PC-3 (cell line): Measurements from ENCODE around the gene TAB3. TPM values are rescaled to one million over a fixed set of nuclear protein-coding genes. Genes with fewer than 3 reads are reported as not detected.

Experiments used
- ATAC-seq: fragments of 200-7000 bp; cut with Tn5 transposase; 2 replicates; pipeline ENCODE4 v1.9.1; 2020; ENCODE audit warnings: mild to moderate bottlenecking, moderate library complexity
- BruUV-seq: library from RNA; stranded (reverse); fragments of 400-500 nt; replicated peaks from 2 replicates; lab custom pipeline; 2021; lab: Mats Ljungman, UMichigan
- CTCF ChIA-PET: fragments of 300-600 bp; sonication (Branson Sonifier 250); formaldehyde crosslinking; loops from one replicate; lab custom pipeline; 2022; ENCODE audit warnings: antibody characterized with exemption; lab: Charles Lee
- POLR2A ChIA-PET: fragments of 300-600 bp; sonication (Branson Sonifier 250); formaldehyde crosslinking; loops from one replicate; lab custom pipeline; 2022; ENCODE audit warnings: antibody characterized with exemption; ENCODE audit not compliant: unreplicated experiment; lab: Charles Lee
- DNase-seq: peaks from one replicate; pipeline ENCODE4 v3.0.0-alpha.2; 2015
- H2AFZ ChIP-seq: fragments of 300-600 bp; sonication (generic); 2 replicates; pipeline ENCODE4 v1.6.0; 2016; ENCODE audit warnings: antibody characterized with exemption, low read length
- H3F3A ChIP-seq: fragments of 300-600 bp; sonication (generic); one replicate; pipeline ENCODE4 v1.6.0; 2017; ENCODE audit warnings: antibody characterized with exemption, low read length, control low read depth, mild to moderate bottlenecking; ENCODE audit not compliant: unreplicated experiment
- H3K27ac ChIP-seq: fragments of 300-600 bp; sonication (generic); 2 replicates; pipeline ENCODE4 v1.5.1; 2016; ENCODE audit warnings: mild to moderate bottlenecking, low read length
- H3K27me3 ChIP-seq: fragments of 300-600 bp; sonication (generic); 2 replicates; pipeline ENCODE4 v1.6.1; 2016; ENCODE audit warnings: low read length, mixed read lengths
- H3K36me3 ChIP-seq: fragments of 300-600 bp; sonication (generic); 2 replicates; pipeline ENCODE4 v1.6.1; 2016; ENCODE audit warnings: low read depth, mixed run types, low read length, mixed read lengths
- H3K4me1 ChIP-seq: fragments of 300-600 bp; sonication (generic); 2 replicates; pipeline ENCODE4 v1.5.1; 2016; ENCODE audit warnings: low read length; ENCODE audit not compliant: insufficient read depth
- H3K4me2 ChIP-seq: fragments of 300-600 bp; sonication (generic); 2 replicates; pipeline ENCODE4 v1.6.0; 2016; ENCODE audit warnings: low read length
- H3K4me3 ChIP-seq: fragments of 300-600 bp; sonication (generic); 2 replicates; pipeline ENCODE4 v1.5.1; 2016; ENCODE audit warnings: mild to moderate bottlenecking, low read length, mixed read lengths
- H3K79me2 ChIP-seq: fragments of 300-600 bp; sonication (generic); 2 replicates; pipeline ENCODE4 v1.6.1; 2017; ENCODE audit warnings: low read length, mixed read lengths
- H3K9ac ChIP-seq: fragments of 300-600 bp; sonication (generic); 2 replicates; pipeline ENCODE4 v1.6.0; 2016; ENCODE audit warnings: mild to moderate bottlenecking, low read length
- H3K9me2 ChIP-seq: fragments of 300-600 bp; sonication (generic); replicated peaks from 2 replicates; pipeline ENCODE4 v1.6.1; 2016; ENCODE audit warnings: mixed run types, low read length, mixed read lengths
- H3K9me3 ChIP-seq: fragments of 300-600 bp; sonication (generic); 2 replicates; pipeline ENCODE4 v1.6.1; 2016; ENCODE audit warnings: low read length, mixed read lengths
- H4K20me1 ChIP-seq: fragments of 300-600 bp; sonication (generic); 2 replicates; pipeline ENCODE4 v1.6.1; 2016; ENCODE audit warnings: low read length, mixed read lengths
- EZH2 ChIP-seq: fragments of 300-600 bp; sonication (generic); IDR thresholded peaks from one replicate; pipeline ENCODE4 v1.6.1; 2017; ENCODE audit warnings: antibody characterized with exemption, mild to moderate bottlenecking, low read length; ENCODE audit not compliant: unreplicated experiment
- EZH2phosphoT487 ChIP-seq: fragments of 300-600 bp; sonication (generic); IDR thresholded peaks from 2 replicates; pipeline ENCODE4 v1.6.1; 2018; ENCODE audit warnings: mild to moderate bottlenecking, antibody characterized with exemption, low read length, borderline replicate concordance
- intact Hi-C: fragments of 100-400 bp; cut with micrococcal nuclease; formaldehyde crosslinking; loops from 2 replicates; pipeline ENCODE4 v1.9.0; 2023
- total RNA-seq: library from RNA; depleted of rRNA; stranded (reverse); fragments of >200 nt; gene quantifications from 2 replicates; pipeline ENCODE4 v1.2.3, GENCODE V29; 2014
- TF ChIP-seq, protein P1 (sequence below): fragments of 300-600 bp; sonication (generic); conservative IDR thresholded peaks from 2 replicates; pipeline ENCODE4 v1.5.1; 2017; ENCODE audit warnings: antibody characterized with exemption, low read depth, mild to moderate bottlenecking, low read length

TAB3 gene
- total RNA-seq, 1 experiment from 2014 or later: 18.6 TPM

DNA sequence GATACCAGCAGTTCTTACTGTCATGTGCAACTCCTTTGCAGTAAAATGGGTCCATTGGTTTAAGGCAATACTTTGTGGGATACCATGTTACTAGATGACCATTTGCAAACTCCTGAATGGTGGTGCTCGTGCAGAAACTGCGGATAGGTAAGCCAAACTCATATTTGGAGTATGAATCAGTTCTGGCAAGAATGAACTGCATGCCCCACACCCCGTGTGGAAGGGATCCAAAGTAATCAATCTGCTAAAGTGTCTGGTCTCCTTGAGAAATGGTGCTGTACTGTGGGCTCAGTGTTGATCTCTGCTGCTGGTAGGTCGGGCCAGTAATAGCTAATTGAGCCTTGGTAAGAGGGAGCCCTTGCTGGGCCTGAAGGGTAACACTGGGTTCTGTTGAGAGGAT, 4.2 kb upstream of the TAB3 start:
- TF ChIP-seq, protein P1, sequence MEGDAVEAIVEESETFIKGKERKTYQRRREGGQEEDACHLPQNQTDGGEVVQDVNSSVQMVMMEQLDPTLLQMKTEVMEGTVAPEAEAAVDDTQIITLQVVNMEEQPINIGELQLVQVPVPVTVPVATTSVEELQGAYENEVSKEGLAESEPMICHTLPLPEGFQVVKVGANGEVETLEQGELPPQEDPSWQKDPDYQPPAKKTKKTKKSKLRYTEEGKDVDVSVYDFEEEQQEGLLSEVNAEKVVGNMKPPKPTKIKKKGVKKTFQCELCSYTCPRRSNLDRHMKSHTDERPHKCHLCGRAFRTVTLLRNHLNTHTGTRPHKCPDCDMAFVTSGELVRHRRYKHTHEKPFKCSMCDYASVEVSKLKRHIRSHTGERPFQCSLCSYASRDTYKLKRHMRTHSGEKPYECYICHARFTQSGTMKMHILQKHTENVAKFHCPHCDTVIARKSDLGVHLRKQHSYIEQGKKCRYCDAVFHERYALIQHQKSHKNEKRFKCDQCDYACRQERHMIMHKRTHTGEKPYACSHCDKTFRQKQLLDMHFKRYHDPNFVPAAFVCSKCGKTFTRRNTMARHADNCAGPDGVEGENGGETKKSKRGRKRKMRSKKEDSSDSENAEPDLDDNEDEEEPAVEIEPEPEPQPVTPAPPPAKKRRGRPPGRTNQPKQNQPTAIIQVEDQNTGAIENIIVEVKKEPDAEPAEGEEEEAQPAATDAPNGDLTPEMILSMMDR: no peak
- TF ChIP-seq EZH2 (no peak), EZH2phosphoT487 (no peak)
- Histone ChIP-seq H3F3A (no peaks in the 10 kb centered on the region), H2AFZ (no peak overlapping the region), H3K4me1 (peaks cover 37% of the 10 kb centered on the region), H3K36me3 (no peaks in the 10 kb centered on the region), H4K20me1 (no peaks in the 10 kb centered on the region), H3K4me3 (peak overlapping the region; percentile 50; the same call in 1 of the 2 replicates), H3K79me2 (peaks cover 7% of the 10 kb centered on the region), H3K27ac (peak overlapping the region; percentile 83), H3K4me2 (peak overlapping the region; percentile 73), H3K9ac (no peak overlapping the region), H3K9me2 (no peaks in the 10 kb centered on the region), H3K27me3 (no peaks in the 10 kb centered on the region), H3K9me3 (no peaks in the 10 kb centered on the region)
- peak; percentile 87 for DNase-seq
- ChIA-PET POLR2A (no interaction called here), CTCF (no interaction called here)
- peak; percentile 17 for ATAC-seq
- no TSS peak for BruUV-seq
- intact Hi-C loops: no loop called here

DNA sequence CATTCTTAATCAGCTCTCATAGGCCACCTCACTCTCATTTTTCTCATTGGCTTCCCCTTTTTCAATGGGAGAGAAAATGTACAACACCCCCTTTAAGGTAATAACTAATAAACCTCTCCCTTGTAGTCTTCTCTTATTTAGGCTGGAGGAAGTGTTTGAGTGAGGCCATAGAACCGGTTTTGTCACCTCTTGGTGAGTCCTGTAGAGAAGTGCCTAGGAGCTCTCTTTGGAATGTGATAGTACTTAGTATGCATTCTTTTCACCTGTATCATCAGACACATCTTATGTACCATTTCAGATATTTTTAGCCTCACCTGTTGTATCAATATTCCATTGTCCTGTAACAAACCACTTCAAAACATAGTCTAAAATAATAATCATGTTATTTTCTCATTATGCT, 3.5 kb upstream of the TAB3 start:
- H2AFZ ChIP-seq: no peak overlapping the region
- DNase-seq (peak; percentile 82), ATAC-seq (peak; percentile 6; the same call in 1 of the 2 replicates)
- H3K4me3 ChIP-seq: peak overlapping the region; percentile 50; the same call in 1 of the 2 replicates
- H3K79me2 ChIP-seq: peaks cover 13% of the 10 kb centered on the region
- CTCF ChIA-PET: no interaction called here
- no peaks in the 10 kb centered on the region for H4K20me1 ChIP-seq
- no peak overlapping the region for H3K9ac ChIP-seq
- no peak for TF ChIP-seq EZH2phosphoT487
- TF ChIP-seq, protein P1: no peak
- TF ChIP-seq EZH2: no peak
- no peaks in the 10 kb centered on the region for H3K9me3 ChIP-seq
- H3K36me3 ChIP-seq: no peaks in the 10 kb centered on the region
- no peaks in the 10 kb centered on the region for H3K27me3 ChIP-seq
- no peaks in the 10 kb centered on the region for H3F3A ChIP-seq
- no peaks in the 10 kb centered on the region for H3K9me2 ChIP-seq
- BruUV-seq: no TSS peak
- POLR2A ChIA-PET: no interaction called here
- intact Hi-C loops: no loop called here
- H3K4me1 ChIP-seq: peaks cover 41% of the 10 kb centered on the region
- peak overlapping the region; percentile 83 for H3K27ac ChIP-seq
- peak overlapping the region; percentile 73 for H3K4me2 ChIP-seq

DNA sequence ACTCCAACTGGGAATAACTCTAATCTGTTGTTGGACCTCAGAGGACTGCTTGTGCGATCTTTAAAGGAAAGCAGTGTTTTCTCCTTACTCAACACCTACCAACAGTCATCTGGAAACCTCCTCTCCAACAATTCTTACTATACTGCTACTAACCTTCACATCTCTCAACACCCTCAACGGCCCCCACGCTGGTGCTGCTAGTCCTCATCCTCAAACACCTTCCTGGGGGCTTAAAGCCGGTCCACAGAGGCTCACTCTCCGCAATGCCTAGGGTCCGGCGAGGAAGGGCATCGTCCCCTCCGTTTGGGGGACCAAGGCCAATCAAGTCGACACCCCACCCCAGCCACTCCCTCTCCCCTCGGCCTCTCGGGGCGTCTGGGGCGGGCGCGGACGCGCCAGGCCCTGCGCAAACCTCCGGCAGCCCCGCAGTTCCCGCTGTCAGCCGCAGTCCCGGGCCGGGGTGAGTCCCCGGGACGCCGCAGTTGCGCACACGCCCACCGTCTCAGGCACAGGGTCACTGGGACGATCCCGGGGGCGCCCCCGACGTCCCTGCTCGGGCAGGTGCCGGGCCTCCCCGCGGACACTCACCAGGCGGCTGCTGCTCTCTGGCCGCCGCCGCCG, 418 bp downstream of the TAB3 start:
- Histone ChIP-seq H3K9me3 (no peaks in the 10 kb centered on the region), H3K4me3 (peak overlapping the region; percentile 89), H3K9me2 (no peaks in the 10 kb centered on the region), H3K36me3 (no peaks in the 10 kb centered on the region), H2AFZ (peak overlapping the region; percentile 83), H3K79me2 (peaks cover 53% of the 10 kb centered on the region), H3K27ac (no peak overlapping the region), H3K9ac (peak overlapping the region; percentile 80), H4K20me1 (no peaks in the 10 kb centered on the region), H3F3A (no peaks in the 10 kb centered on the region), H3K27me3 (no peaks in the 10 kb centered on the region), H3K4me1 (peaks cover 32% of the 10 kb centered on the region), H3K4me2 (peak overlapping the region; percentile 94)
- no TSS peak for BruUV-seq
- CTCF ChIA-PET: no interaction called here
- DNase-seq (no peak), ATAC-seq (peak; percentile 17)
- POLR2A ChIA-PET: no interaction called here
- intact Hi-C loops: loop anchor here (10.0 kb wide), 1 partner anchor 234 kb away; the partner anchor contains the start of gene GK
- TF ChIP-seq, protein P1: no peak
- TF ChIP-seq EZH2phosphoT487 (no peak), EZH2 (no peak)
